Activated naive CD8-positive, alpha-beta T cell treated with anti-CD3 and anti-CD28 coated beads, Interleukin-2, amount 10 ng/mL, durations not matched to agents 7 days and 5 days (primary cell): Measurements from ENCODE around the gene CYFIP1. TPM values are rescaled to one million over a fixed set of nuclear protein-coding genes. Genes with fewer than 3 reads are reported as not detected.

ENCODE experiments used
- ATAC-seq: fragments of 150-1000 bp; cut with Tn5 transposase; one replicate; pipeline ENCODE4 v1.10.0; 2021; ENCODE audit warnings: low read depth, moderate library complexity
- POLR2A ChIA-PET: fragments of 350-600 bp; sonication (Branson Sonifier 250); formaldehyde crosslinking; loops from one replicate; lab custom pipeline; 2021; ENCODE audit warnings: antibody characterized with exemption; lab: Charles Lee
- DNase-seq: peaks from one replicate; pipeline ENCODE4 v3.0.0; 2021
- H3K27ac Mint-ChIP-seq: one replicate; pipeline ENCODE4 v1.8.0; 2022; ENCODE audit warnings: mild to moderate bottlenecking, mixed read lengths
- H3K27me3 Mint-ChIP-seq: one replicate; pipeline ENCODE4 v1.8.0; 2022; ENCODE audit warnings: mild to moderate bottlenecking, moderate library complexity, mixed read lengths
- H3K36me3 Mint-ChIP-seq: one replicate; pipeline ENCODE4 v1.8.0; 2021; ENCODE audit warnings: mild to moderate bottlenecking, mixed read lengths
- H3K4me1 Mint-ChIP-seq: one replicate; pipeline ENCODE4 v1.8.0; 2021; ENCODE audit warnings: mixed read lengths
- H3K4me3 Mint-ChIP-seq: one replicate; pipeline ENCODE4 v1.8.0; 2022; ENCODE audit warnings: mild to moderate bottlenecking, moderate library complexity, mixed read lengths
- H3K9me3 Mint-ChIP-seq: one replicate; pipeline ENCODE4 v1.8.0; 2021; ENCODE audit warnings: mixed read lengths
- total RNA-seq, 2 experiments: library from RNA; stranded (reverse); gene quantifications; one replicate each; pipeline ENCODE4 v1.2.3, GENCODE V29; 2021

The CYFIP1 gene
- total RNA-seq, 2 experiments from 2014 or later = 12.6 to 12.7 TPM

DNA sequence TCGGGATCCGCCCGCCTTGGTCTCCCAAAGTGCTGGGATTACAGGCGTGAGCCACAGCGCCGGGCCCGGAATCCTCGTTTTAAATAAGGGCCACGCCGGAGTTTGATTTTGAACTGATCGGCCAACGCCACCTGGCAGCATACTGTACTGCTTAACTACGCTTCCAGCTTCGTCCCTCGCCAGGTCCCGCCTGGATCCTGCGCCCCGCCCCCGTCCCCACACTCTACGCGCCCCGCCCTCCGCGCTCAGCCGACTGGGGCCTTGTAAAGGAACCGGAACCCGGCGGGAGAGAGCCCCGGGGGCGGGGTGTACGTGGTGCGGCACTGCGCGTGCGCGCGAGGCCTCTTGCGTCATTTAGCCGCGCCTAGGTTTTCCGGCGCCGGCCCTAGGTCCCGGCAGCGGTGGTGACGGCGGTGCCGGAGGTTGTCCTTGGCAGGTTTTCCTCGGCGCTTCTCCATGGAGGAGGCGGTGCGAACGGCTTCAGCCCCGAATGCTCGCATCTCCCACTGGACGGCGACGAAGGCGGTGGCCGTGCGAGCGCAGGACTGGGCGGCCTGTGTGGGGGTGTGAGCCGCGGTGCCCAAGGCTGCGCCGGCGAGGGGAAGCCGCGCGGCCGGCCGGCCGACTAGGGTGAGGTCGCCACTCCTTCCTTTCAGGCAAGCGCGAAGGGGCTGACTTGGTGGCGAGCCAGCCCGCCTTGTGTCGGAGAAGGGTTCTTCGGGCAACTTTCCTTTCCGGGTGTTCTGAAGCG, 141.7 kb downstream of the CYFIP1 start, which contains the start of gene NIPA2:
Gene NIPA2 (plus strand): TSS at position 375 of the 751 bp plus-strand sequence. CDS start 13,066 bp downstream, outside the sequence.
- POLR2A ChIA-PET = interaction anchor here (0.5 to 2.7 kb wide), 8 partner anchors 15 to 201 kb away, joined by 3 to 11 read pairs (median 5); partner anchors contain the start of gene TUBGCP5
- Mint-ChIP-seq H3K27ac (peak within 1 kb of the TSS; percentile 92), H3K36me3 (peaks cover 13% of the 10 kb centered on the region), H3K4me3 (peak within 1 kb of the TSS; percentile 98), H3K4me1 (peaks cover 18% of the 10 kb centered on the region), H3K9me3 (peaks cover 1% of the 10 kb centered on the region), H3K27me3 (peaks cover 5% of the 10 kb centered on the region)
- peak; percentile 92 for ATAC-seq
- peak; percentile 99 for DNase-seq

DNA sequence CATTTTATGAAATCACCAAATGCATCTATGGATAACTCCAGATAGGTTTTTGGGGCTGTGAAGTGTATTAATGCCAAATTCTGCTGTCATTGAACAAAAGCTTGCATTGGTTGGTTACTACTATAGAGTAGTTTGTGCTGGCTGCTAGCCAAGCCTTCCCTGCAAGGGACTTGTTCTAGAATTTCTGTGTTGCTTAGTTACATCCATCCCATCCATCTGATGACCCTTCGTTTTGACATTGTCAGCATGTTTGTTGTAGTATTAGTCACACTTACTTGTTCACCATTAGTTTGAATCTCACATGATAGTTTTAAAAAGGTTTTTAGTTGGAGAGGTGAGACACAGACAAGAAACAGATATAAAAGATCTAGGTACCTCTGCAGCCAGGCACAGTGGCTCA, 148.7 kb downstream of the CYFIP1 start:
- no peak for ATAC-seq

DNA sequence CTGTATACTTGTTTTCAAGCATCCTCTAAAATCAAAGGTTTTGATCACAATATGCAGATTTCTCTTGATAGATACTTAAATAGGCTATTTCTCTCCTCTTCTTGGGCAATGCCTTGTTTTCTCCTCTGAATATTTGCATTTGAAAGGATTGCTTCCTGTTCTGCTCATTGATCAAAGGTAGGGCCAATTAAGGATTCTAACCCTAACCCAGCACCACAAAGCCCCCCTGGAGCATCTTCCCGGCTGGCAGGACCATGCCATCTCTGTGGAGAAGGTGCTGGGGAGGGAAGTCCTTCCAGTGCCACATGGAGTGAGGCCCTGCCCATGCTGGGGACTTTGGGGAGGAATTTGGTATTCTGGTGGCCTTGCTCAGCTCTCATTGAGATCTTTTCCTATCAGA, 153.0 kb downstream of the CYFIP1 start:
- Mint-ChIP-seq H3K36me3 (peaks cover 10% of the 10 kb centered on the region), H3K9me3 (no peaks in the 10 kb centered on the region), H3K4me1 (no peaks in the 10 kb centered on the region), H3K4me3 (no peak overlapping the region), H3K27me3 (no peaks in the 10 kb centered on the region), H3K27ac (no peak overlapping the region)
- DNase-seq (no peak), ATAC-seq (no peak)
- POLR2A ChIA-PET = no interaction called here

More for the DNA sequence above, 148.7 kb downstream of the CYFIP1 start:
- POLR2A ChIA-PET = no interaction called here
- Mint-ChIP-seq H3K9me3 (peaks cover 1% of the 10 kb centered on the region), H3K36me3 (peaks cover 4% of the 10 kb centered on the region), H3K4me1 (no peaks in the 10 kb centered on the region), H3K4me3 (no peak overlapping the region), H3K27me3 (peaks cover under 1% of the 10 kb centered on the region), H3K27ac (no peak overlapping the region)
- no peak for DNase-seq

DNA sequence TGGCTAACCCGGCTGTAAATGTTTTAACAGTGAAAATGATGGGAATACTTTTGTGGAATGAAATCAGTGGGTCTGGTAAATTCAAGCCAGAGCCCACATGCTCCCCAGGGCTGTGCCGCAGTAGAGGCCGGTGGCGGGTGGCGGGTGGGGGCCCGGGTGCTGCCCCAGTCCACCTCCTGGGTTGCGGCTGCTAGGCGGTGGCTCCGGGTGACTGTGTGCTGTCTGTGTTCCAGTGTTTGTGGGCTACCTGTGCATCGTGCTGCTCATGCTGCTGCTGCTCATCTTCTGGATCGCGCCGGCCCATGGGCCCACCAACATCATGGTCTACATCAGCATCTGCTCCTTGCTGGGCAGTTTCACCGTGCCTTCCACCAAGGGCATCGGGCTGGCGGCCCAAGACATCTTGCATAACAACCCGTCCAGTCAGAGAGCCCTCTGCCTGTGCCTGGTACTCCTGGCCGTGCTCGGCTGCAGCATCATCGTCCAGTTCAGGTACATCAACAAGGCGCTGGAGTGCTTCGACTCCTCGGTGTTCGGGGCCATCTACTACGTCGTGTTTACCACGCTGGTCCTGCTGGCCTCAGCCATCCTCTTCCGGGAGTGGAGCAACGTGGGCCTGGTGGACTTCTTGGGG, 156.6 kb downstream of the CYFIP1 start:
- ATAC-seq = no peak

DNA sequence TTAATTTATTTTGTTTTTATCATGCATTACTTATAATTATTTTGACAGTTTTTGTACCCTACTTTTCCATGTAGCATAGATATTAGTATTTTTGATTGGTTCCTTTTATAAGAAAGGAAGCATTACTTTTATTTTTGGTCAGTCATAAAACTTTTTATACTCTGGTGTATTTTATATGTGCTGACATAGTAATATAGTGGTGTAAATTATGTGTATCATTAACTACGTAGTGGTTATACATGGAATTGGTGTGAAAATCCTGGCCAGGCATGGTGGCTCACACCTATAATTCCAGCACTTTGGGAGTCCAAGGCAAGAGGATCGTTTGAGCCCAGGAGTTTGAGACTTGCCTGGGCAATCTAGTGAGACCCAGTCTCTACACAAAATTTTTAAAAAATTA, 160.5 kb downstream of the CYFIP1 start:
- POLR2A ChIA-PET = no interaction called here
- H3K27me3 Mint-ChIP-seq = no peaks in the 10 kb centered on the region
- H3K4me3 Mint-ChIP-seq = no peak overlapping the region
- peaks cover 10% of the 10 kb centered on the region for H3K36me3 Mint-ChIP-seq
- DNase-seq (no peak), ATAC-seq (no peak)
- no peaks in the 10 kb centered on the region for H3K9me3 Mint-ChIP-seq
- H3K4me1 Mint-ChIP-seq = no peaks in the 10 kb centered on the region
- no peak overlapping the region for H3K27ac Mint-ChIP-seq

More for the DNA sequence above, 156.6 kb downstream of the CYFIP1 start:
- no peak for DNase-seq
- Mint-ChIP-seq H3K4me1 (no peaks in the 10 kb centered on the region), H3K36me3 (peaks cover 7% of the 10 kb centered on the region), H3K9me3 (no peaks in the 10 kb centered on the region), H3K27me3 (no peaks in the 10 kb centered on the region), H3K27ac (no peak overlapping the region), H3K4me3 (no peak overlapping the region)
- POLR2A ChIA-PET = no interaction called here

Other genes starting within 250 kb of the CYFIP1 start
- 10 to 100 TPM; 17.1 to 19.9 TPM for gene NIPA1, start 193.7 kb downstream of the CYFIP1 start, total RNA-seq
- 10 to 100 TPM; 42.2 to 47.9 TPM for gene NIPA2, start 141.7 kb downstream of the CYFIP1 start, total RNA-seq
- 10 to 100 TPM; 20.4 to 20.8 TPM for gene TUBGCP5, start 59.2 kb upstream of the CYFIP1 start, total RNA-seq
- not detected for gene GOLGA6L1, start 156.5 kb upstream of the CYFIP1 start, total RNA-seq